ENCODE results near the gene TRAPPC14.
A peak's percentile ranks its signal among the peaks of the same experiment; 100 is the strongest.
"Not testable (repeated sequence)": the region's sequence is repeated elsewhere in the genome, so short reads cannot be mapped to it uniquely, and the experiment has no call there.

Gene TRAPPC14

DNA sequence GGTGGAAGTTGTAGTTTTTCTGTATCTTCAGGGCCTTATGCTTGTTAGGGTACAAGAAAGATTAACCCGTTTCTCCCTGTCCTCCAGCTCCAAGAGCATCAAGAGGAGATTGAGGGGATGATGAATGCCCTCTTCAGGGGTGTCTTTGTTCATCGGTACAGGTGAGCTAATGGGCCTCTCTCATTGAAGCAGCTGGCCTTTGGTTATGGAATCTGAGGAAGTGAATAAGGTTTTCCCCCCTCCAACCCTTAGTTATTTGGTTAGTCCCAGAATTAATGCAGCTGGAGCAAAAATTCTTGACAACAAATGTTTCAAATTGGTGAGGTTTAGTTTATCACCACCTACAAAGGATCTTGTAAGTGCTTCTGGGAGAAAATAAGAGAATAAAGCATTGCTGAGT lies 36.7 kb upstream of the TRAPPC14 start:
- no peak overlapping the region for H3K4me3 ChIP-seq (ENCODE audit: low read depth, low read length)
- DNase-seq (ENCODE audit: low read depth): no peak
- TF ChIP-seq, protein P1, sequence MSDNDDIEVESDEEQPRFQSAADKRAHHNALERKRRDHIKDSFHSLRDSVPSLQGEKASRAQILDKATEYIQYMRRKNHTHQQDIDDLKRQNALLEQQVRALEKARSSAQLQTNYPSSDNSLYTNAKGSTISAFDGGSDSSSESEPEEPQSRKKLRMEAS (IDR thresholded peaks at IDR 0.05; ENCODE audit: low read depth, low read length): no peak
- TF ChIP-seq MYC (IDR thresholded peaks at IDR 0.05; ENCODE audit: low read depth, low read length) (no peak), POLR2A (IDR thresholded peaks at IDR 0.05; ENCODE audit: extremely low read depth, insufficient read length) (no peak)
- TF ChIP-seq, protein P2, sequence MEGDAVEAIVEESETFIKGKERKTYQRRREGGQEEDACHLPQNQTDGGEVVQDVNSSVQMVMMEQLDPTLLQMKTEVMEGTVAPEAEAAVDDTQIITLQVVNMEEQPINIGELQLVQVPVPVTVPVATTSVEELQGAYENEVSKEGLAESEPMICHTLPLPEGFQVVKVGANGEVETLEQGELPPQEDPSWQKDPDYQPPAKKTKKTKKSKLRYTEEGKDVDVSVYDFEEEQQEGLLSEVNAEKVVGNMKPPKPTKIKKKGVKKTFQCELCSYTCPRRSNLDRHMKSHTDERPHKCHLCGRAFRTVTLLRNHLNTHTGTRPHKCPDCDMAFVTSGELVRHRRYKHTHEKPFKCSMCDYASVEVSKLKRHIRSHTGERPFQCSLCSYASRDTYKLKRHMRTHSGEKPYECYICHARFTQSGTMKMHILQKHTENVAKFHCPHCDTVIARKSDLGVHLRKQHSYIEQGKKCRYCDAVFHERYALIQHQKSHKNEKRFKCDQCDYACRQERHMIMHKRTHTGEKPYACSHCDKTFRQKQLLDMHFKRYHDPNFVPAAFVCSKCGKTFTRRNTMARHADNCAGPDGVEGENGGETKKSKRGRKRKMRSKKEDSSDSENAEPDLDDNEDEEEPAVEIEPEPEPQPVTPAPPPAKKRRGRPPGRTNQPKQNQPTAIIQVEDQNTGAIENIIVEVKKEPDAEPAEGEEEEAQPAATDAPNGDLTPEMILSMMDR (IDR thresholded peaks at IDR 0.05; ENCODE audit: low read depth, low read length): no peak

DNA sequence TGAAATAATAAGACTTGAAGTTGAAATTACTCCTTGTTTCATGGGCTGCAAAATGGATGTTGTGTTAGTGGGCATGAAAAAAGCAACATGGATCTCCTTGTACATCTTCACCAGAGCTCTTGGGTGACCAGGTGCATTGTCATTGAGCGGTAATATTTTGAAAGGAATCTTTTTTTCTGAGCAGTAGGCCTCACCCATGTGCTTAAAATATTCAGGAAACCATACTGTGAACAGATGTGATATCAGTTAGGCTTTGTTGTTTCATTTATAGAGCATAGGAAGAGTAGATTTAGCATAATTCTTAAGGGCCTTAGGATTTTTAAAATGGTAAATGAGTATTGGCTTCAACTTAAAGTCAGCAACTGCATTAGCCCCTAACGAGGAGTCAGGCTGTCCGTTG lies 34.4 kb upstream of the TRAPPC14 start:
- no peak overlapping the region for H3K4me3 ChIP-seq (ENCODE audit: low read depth, low read length)
- TF ChIP-seq POLR2A (IDR thresholded peaks at IDR 0.05; ENCODE audit: extremely low read depth, insufficient read length) (no peak), MYC (IDR thresholded peaks at IDR 0.05; ENCODE audit: low read depth, low read length) (no peak)
- TF ChIP-seq, protein P1 (IDR thresholded peaks at IDR 0.05; ENCODE audit: low read depth, low read length): no peak
- TF ChIP-seq, protein P2 (IDR thresholded peaks at IDR 0.05; ENCODE audit: low read depth, low read length): no peak
- no peak for DNase-seq (ENCODE audit: low read depth)

DNA sequence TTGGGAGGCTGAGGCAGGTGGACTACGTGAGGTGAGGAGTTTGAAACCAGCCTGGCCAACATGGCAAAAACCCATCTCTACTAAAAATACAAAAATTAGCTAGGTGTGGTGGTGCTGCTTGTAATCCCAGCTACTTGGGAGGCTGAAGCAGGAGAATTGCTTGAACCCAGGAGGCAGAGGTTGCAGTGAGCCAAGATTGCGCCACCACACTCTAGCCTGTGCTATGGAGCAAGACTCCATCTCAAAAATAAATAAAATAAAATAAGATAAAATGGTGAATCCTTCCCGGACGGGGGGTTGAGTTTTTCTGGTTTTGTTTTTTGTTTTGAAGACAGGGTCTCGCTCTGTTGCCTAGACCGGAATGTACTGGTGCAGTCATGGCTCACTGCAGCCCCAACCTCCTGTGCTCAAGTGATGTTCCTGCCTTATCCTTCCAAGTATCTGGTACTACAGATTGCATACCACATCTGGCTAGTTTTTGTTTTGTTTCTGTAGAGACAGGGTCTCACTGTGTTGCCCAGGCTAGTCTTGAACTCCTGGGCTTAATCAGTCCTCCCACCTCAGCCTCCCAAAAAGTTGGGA lies 33.8 kb upstream of the TRAPPC14 start:
- DNase-seq (ENCODE audit: low read depth); H3K4me3 ChIP-seq (ENCODE audit: low read depth, low read length): not testable (repeated sequence)

GRCh38 chr7:100191775-100192174 lies 33.3 kb upstream of the TRAPPC14 start:
- TF ChIP-seq, protein P1 (IDR thresholded peaks at IDR 0.05; ENCODE audit: low read depth, low read length): peak; percentile 6; the same call in 1 of the 2 replicates
- no peak; the same call in 1 of the 2 replicates for TF ChIP-seq MYC (IDR thresholded peaks at IDR 0.05; ENCODE audit: low read depth, low read length)
- H3K4me3 ChIP-seq (ENCODE audit: low read depth, low read length): no peak overlapping the region
- no peak for DNase-seq (ENCODE audit: low read depth)

DNA sequence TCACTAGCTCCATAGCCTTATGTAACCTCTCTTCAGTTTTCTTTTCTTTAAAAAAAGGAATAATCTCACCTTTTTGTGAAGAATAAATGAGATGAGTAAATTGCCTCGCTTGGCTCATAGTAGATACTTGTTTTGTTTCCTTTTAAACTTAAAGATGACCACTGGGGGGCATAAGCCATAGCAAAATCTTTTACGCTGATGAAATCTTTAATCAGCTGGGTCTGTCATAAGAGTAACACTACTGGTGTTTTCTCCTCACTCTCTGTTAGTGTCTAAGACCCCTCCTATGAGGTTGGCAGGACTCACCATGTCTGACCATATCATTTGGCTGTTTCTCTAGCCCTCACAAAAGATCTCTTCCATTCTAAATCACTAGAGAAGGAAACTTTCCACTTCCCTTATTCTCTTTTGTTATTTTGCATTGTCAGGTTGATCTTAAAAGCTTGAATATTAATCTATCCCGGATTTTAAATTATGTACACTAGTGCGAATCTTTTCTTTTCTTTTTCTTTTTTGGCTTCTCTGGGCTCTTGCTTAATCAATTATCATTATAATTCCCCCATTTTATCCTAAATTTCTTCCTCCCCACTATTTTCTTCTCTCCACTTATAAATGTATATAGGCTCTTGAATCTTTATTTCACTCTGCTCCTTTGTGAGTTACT lies 31.7 kb upstream of the TRAPPC14 start:
- TF ChIP-seq, protein P1 (IDR thresholded peaks at IDR 0.05; ENCODE audit: low read depth, low read length): no peak; the same call in 1 of the 2 replicates
- TF ChIP-seq POLR2A (IDR thresholded peaks at IDR 0.05; ENCODE audit: extremely low read depth, insufficient read length) (no peak), MYC (IDR thresholded peaks at IDR 0.05; ENCODE audit: low read depth, low read length) (0 out of 2 replicates have a peak, but pooled peaks have one; percentile 13)
- TF ChIP-seq, protein P2 (IDR thresholded peaks at IDR 0.05; ENCODE audit: low read depth, low read length): peak; percentile 56
- DNase-seq (ENCODE audit: low read depth): peak; percentile 66
- no peak overlapping the region for H3K4me3 ChIP-seq (ENCODE audit: low read depth, low read length)

DNA sequence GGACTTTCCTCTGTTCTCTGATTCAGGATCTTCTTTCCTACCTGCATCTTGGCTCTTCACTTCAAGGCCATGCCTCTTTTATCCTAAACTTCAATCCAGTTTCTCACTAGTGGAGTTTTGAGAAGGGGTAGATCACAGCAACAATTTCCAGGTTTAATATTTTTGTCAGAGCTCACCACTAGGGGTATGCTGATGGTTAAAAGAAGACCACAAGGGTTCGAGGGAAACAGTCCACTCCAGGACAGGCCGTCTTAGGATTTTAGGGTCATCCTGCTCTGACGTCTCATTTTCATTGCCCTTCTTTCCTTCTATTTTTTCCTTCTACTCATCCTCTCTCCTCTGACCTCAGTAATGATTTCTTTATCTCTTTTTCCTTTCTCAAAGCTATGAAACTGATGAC lies 30.5 kb upstream of the TRAPPC14 start:
- TF ChIP-seq, protein P2 (IDR thresholded peaks at IDR 0.05; ENCODE audit: low read depth, low read length): peak; percentile 6
- TF ChIP-seq, protein P1 (IDR thresholded peaks at IDR 0.05; ENCODE audit: low read depth, low read length): no peak
- no peak overlapping the region for H3K4me3 ChIP-seq (ENCODE audit: low read depth, low read length)
- DNase-seq (ENCODE audit: low read depth): no peak
